ENCODE data around the gene CKS2.
A peak's percentile ranks its signal among the peaks of the same experiment; 100 is the strongest.
"Not testable (repeated sequence)": the region's sequence is repeated elsewhere in the genome, so short reads cannot be mapped to it uniquely, and the experiment has no call there.

The CKS2 gene

DNA sequence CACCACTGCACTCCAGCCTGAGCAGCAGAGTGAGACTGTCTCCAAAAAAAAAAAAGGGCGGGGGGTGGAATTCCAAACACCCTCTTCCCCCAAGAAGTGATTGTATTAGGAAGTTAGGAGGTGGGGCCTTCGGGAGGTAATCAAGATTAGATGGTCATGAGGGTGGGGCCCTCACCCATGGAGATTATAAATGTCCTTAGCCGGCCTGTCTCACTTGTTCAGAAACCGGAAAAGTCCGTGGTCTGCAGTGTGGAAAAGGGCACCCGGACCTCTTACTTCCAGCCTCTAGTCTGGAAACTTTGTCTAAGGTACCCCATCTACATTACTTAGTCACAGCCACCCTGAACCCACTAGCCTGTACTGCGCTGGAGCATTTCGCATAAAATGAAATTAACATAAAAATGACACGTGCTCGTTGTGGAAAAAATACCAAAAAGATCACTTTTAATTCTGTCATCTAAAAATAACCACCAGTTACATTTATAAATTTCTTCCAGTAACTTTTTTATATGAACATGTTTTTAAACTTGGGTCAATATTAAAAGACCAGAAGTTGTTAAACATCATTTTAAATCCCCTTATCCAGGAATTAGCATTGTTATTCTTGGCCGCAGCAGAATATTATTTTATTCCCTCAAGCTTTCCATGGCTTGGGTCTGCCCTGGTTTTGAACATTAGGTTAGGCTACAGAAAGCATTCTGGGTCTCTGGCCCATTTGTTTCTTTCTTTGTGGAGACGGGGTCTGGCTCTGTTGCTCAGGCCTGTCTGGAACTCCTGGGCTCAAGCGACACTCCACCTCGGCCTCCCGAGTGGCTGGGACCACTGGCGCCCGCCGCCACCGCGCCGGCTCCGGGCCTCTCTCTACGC lies 1.2 kb upstream of the CKS2 start:
- FAIRE-seq (no peak), DNase-seq (ENCODE audit: insufficient read length, low spot score) (no peak)

DNA sequence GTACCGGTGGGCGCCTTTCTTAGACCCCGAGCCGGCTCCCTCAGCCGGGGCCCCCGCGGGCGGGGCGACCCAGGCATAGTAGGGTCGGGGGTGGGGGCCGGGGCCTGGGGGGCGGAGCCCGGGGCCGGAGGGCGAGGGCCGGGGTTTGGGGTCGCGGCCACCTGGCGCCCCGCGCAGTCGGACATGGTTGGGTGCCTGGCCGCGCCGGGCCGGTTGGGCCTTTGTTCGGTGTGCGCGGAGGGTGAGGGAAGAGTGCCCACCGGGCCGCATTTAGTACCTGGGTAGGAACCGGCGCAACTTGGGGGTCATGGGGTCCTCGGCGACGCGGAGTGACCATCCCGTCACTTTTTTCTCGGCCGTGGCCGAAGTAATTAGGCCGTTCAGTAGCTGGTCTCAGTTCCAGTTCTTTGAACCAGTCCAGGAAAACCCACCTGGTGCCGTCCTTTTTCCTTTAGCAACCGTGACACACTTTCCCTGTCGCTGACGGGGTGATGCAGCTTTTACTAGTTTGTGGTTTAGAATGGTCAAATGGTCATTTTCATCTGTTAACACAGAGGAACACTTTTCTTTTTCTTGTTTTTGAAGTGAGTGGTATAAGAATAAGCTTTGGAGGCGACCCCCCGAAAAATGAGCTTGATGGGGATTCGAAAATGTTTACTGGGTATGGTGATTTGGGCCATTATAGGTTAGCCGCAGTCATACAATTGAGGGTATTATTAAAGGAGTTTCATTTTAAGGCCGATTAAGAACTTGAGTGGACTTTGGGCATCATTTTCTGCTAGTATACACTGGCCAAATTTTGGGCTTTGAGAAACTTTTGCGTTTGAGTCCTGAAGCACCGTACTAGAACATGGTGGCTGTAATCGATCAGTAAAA lies 589 bp downstream of the CKS2 start:
- DNase-seq (ENCODE audit: insufficient read length, low spot score): no peak

GRCh38 chr9:89312222-89312571 lies 1.2 kb downstream of the CKS2 start:
- DNase-seq (ENCODE audit: insufficient read length, low spot score) (no peak), FAIRE-seq (no peak)

More for the DNA sequence above, 589 bp downstream of the CKS2 start:
- FAIRE-seq: no peak

DNA sequence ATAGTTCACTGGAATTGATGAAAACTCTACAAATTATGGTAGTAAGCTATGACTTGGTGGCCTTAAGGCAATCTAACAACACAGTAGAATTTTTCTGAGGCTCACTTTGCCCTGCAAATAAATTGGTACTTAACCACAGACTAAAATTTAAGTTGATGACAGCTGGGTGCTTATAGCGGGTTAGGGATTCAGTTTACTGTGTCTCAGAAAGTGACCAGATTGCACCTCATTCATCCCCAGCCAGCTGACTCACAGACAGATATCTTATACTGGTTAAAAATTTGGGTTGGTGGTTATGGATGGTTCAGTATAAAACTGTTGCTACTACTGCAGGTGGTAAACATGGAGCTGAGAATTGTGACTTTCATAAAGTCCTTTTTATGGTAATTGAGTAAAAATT lies 2.8 kb downstream of the CKS2 start:
- DNase-seq (ENCODE audit: insufficient read length, low spot score): no peak
- no peak for FAIRE-seq

DNA sequence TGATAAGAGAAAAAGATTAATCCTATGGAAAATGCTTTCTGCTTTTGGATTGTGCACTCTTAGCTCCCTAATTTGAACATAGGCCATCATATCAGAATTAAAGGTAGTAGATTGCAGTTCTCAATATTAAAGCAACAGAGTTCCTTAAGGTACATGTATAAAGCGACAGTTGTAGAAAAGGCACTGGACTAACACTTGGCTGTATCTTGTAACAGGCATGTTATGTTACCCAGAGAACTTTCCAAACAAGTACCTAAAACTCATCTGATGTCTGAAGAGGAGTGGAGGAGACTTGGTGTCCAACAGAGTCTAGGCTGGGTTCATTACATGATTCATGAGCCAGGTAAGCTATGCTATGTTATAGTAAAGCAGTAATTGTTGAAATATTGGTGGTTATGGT lies 4.0 kb downstream of the CKS2 start:
- no peak for FAIRE-seq

DNA sequence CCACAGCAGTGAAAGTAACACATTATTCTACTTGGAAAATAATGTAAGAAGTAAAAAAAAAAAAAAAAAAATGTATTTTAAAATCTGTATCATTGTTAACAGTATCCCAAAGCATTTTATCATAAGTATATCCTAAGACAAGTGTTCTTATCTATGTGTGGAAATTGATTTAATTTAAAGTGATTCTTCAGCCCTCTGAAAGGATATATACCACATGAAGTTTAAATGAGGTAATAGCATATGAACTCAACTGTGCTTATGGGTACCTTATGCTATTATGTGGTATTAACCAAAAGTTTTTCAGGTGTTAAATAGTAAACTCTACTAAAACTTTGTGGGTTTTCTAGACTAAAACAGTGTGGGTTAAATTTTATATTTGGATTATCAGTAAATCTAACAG lies 4.5 kb downstream of the CKS2 start:
- DNase-seq (ENCODE audit: insufficient read length, low spot score): no peak
- no peak for FAIRE-seq

More for the DNA sequence above, 4.0 kb downstream of the CKS2 start:
- no peak for DNase-seq (ENCODE audit: insufficient read length, low spot score)

GRCh38 chr9:89317282-89317681 lies 6.3 kb downstream of the CKS2 start:
- FAIRE-seq (no peak), DNase-seq (ENCODE audit: insufficient read length, low spot score) (no peak)

DNA sequence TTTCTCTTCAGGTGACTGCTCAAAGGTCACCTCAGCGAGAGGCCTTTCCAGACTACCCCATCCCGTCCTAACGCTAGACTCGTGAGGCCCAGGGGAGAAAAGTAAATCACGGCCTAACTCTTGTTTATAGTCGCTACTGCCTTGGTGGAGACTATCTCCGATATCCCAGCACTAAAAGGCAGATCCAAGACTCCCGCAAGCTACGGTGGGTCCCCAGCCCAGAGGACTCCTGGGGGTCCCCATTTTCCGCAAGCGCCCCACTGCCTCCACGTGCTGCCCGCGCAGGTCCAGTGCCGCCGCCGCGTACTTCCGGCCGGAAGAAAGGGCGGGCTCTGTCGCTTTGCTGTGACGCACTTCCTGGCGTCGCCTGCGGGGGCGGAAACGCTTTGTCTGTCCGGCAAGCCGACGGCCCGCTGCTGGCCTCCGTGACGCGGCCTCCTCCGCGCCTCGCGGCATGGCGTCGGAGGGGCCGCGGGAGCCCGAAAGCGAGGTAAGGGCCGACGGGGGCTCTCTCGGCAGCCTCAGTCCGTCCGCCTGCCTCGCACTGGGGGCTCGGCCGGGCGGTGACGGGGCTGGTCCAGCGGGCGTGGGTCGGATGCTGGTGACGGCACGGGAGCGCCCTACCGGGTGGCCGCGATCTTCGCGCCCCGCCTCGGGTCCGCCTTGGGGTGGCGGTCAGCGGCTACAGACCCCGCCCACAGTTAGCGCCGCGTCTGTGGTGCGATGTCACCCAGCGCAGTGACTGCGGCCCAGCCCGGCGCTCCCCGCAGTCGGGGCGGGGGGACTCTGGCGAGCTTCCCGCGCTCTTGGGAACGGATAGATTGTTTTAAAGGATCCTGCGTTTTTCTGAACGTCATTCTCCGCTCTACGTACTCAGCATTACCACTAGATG lies 7.4 kb downstream of the CKS2 start, which contains the start of gene SECISBP2:
TSS of gene SECISBP2 (plus strand) at position 378 of the 892 bp plus-strand sequence. CDS start at position 455, 77 bp downstream.
- FAIRE-seq: no peak
- peak; percentile 63 for DNase-seq (ENCODE audit: insufficient read length, low spot score)

DNA sequence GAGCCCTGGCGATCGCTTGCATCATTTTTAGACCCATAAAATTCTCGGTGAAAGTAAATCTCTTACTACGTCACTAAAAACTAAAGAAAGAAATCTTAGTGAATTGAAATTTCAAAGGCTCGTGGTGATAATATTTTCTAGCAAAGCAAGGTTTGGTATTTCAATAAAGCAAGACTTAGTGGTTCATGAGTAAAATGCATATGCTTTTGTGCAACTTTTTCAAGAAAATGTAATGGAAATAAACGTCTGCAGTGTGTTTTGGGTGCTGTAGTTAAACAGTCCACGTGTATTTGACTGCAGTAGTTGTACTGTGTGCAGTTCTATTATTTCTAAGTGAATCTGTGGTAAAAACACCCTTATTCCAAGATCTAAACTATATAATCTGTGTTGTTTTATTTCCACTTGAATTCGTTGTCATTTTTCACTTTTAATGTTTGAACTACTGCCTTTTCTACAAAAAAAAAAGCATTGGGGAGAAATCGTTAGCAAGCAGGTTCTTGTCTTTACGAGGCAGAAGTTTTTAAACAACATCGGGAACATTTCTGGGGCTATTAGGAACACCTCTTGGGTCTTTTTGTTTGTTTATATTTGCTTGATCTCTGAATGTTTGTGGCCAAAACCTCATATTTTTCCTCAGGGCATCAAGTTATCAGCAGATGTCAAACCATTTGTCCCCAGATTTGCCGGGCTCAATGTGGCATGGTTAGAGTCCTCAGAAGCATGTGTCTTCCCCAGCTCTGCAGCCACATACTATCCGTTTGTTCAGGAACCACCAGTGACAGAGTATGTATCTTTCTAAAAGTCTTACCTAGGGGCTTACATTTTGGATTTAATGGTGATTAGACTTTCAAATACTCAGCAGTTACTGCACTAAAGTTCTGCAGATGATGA lies 8.3 kb downstream of the CKS2 start:
- DNase-seq (ENCODE audit: insufficient read length, low spot score): no peak
- no peak for FAIRE-seq

DNA sequence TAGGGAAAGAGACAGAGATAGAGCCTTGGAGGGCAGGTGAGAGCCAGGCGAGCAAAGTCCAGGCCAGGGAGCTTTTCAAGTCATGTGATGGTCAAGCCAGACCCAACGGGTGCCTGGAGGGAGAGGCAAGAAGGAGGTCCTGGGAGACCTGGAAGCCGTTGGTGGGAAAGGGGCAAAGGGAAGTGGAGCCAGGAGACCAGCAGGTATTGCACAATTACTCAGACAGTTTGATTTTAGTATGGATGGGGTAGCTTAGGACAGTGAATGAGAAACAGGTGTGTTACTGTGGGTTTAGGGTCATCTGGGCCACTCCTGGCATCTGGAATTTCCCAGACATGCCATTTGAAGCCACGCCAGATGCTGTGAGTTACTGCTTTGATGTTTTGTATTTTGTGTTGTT lies 12.4 kb downstream of the CKS2 start:
- DNase-seq (ENCODE audit: insufficient read length, low spot score) (no peak), FAIRE-seq (no peak)

DNA sequence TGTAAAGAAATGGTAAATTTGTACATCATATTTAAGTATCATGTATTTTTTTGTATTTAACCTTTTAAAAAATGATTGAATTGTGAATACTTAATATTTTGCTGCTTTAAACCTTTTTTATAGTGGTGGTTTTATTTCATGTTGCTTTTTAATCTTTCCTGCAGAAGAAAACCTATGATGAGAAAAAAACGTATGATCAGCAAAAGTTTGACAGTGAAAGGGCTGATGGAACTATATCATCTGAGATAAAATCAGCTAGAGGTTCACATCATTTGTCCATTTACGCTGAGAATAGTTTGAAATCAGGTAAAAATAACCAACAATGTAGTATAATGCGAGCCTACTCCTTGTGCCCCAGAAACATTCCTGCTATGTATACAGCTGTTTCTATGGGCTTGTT lies 14.7 kb downstream of the CKS2 start:
- no peak for FAIRE-seq
- no peak for DNase-seq (ENCODE audit: insufficient read length, low spot score)

DNA sequence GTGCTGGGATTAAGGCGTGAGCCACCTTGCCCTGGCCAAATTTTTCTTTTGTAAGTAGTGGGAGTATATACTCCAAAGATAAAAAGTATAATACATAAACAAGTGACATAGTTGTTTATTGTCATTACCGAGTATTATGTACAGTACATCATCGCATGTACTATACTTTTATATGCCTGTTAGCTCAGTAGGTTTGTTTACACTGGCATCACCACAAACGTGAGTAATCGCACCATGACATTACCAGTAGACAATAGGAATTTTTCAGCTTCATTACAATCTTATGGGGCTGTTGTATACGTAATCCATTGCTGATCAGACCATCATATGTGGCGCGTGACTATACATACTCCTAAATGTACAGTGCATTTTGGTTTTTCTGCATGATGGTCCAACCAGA lies 17.1 kb downstream of the CKS2 start:
- FAIRE-seq (no peak), DNase-seq (ENCODE audit: insufficient read length, low spot score) (no peak)

DNA sequence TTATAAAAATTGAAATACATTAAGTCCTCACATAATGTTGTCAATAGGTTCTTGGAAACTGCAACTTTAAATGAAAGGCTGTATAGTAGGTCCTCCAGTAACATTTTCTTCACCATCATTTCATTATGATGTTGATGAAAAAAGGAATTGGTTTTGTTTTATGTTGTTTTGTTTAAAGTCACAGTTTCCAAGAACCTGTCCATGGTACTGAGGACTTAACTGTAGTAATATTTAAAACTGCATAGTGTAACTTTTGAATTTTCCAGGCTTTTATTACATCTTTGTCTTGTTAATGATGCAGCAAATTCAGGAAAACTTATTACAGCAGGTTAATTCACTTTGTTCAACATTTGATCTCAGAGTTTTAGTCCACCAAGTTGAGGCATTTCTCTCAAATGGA lies 18.9 kb downstream of the CKS2 start:
- FAIRE-seq: no peak
- DNase-seq (ENCODE audit: insufficient read length, low spot score): no peak

GRCh38 chr9:89330513-89330912 lies 19.5 kb downstream of the CKS2 start:
- FAIRE-seq (no peak), DNase-seq (ENCODE audit: insufficient read length, low spot score) (no peak)

GRCh38 chr9:89339807-89340206 lies 28.8 kb downstream of the CKS2 start:
- DNase-seq (ENCODE audit: insufficient read length, low spot score) (no peak), FAIRE-seq (no peak)

GRCh38 chr9:89340332-89340731 lies 29.3 kb downstream of the CKS2 start:
- DNase-seq (ENCODE audit: insufficient read length, low spot score) (no peak), FAIRE-seq (no peak)

DNA sequence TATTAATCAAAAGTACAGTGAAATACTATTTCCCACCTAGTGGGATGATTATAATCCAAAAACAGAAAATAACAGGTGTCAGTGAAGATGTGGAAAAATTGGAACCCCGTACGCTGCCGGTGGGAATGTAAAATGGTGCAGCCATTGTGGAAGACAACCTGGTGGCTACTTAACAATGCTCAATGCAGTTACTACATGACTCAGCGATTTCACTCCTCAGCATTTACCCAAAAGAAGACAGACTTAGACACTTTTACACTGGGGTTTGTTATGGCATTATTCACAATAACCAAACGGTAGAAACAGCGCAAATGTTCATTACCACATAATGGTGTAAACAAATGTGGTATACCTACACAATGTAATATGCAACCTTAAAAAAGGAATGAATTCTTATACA lies 31.2 kb downstream of the CKS2 start:
- FAIRE-seq (no peak), DNase-seq (ENCODE audit: insufficient read length, low spot score) (no peak)

DNA sequence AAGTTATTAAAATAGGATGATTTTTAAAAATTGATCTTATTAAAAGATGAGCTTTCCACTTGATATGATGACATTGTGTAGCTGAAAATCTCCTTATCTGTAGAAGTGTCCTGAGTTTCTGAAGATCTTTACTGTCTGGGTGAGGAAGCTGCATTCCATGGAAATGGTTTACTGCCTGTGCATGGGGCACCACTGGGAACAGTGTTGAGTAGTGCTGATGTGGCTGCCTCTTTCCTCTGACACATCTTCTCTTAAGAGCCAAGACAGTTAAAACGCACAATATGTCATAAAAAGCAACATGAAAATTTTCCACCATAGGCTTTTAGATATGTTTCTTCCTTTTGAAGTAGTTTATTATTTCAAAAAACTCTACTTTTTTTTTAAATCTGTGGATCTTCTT lies 32.0 kb downstream of the CKS2 start:
- FAIRE-seq (no peak), DNase-seq (ENCODE audit: insufficient read length, low spot score) (no peak)

DNA sequence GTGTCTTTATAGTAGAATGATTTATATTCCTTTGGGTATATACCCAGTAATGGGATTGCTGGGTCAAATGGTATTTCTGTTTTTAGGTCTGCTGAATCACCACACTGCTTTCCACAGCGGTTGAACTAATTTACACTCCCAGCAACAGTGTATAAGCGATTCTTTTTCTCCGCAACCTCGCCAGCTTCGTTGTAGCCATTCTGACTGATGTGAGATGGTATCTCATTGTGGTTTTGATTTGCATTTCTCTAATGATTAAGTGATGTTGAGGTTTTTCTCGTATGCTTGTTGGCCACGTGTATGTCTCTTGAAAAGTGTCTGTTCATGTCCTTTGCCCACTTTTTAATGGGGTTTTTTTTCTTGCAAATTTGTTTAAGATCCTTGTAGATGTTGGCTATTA lies 32.8 kb downstream of the CKS2 start:
- not testable (repeated sequence) for DNase-seq (ENCODE audit: insufficient read length, low spot score); FAIRE-seq

DNA sequence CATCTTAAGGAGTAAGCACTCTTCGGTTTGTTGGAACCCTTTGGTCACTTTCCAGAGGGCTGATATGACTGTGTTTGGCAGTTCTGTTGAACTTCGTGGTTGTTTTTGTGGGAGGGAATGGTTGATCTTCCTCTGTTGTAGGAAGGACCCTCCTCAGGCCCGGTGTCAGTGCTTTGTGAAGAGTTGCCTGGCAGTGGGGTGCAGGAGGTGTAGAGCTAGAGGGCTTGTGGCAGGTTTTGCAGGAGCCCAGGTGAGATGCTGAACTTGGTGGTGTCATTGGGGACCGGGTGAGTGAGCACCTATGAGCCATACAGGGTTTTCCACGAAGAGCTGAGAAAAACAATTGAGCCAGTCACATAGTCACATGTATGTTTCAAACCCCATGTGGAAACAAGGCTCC lies 34.5 kb downstream of the CKS2 start:
- DNase-seq (ENCODE audit: insufficient read length, low spot score) (no peak), FAIRE-seq (no peak)
